ENCODE measurements around the gene SMARCD2.
"Not testable (repeated sequence)": the region's sequence is repeated elsewhere in the genome, so short reads cannot be mapped to it uniquely, and the experiment has no call there.

SMARCD2 gene

DNA sequence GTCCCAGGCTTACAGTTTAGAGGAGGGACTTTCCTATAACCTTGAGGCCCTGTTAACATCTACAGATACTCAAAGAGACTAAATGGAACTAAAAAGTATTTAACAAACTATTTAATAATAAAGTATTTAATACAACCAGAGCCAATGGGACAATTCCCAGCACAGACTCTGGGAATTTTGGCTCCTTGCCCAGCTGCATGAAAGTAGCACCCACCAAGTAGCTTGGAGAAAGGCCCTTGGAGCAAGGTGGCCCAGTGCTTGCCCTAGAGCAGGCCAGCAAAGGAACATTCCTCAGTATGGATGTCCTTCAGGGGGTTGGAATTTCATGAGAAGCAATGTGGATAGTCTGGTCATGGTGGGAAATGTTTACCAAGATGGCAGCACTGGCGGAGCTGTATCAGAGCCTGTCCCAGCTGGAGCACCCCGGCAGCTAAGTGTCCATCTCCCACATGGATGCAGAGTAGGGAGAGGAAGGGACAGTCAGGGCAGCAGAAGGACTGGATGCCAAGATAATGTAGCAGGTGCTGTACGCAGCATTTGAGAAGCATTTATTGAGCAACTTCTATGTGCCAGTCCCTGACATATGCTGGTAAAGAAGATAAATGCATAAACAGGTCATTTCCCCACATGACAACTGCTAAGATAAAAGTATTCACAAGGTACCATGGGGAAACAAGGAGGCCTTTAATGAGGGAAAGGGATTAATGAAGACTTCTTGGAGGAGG, 5.2 kb upstream of the SMARCD2 start:
- peaks cover 10% of the 10 kb centered on the region for H3F3A ChIP-seq (ENCODE audit: low read depth)
- H3K9me2 ChIP-seq (replicated peaks; ENCODE audit: low read depth, low read length), result no peaks in the 10 kb centered on the region
- H3K27me3 ChIP-seq (ENCODE audit: insufficient read depth, low read length, poor library complexity, severe bottlenecking), result no peaks in the 10 kb centered on the region
- H3K4me2 ChIP-seq (ENCODE audit: low read depth, low read length, poor library complexity, severe bottlenecking), result no peak overlapping the region
- no peaks in the 10 kb centered on the region for H3K9me3 ChIP-seq (ENCODE audit: insufficient read depth, low read depth, low read length)
- no peaks in the 10 kb centered on the region for H4K20me1 ChIP-seq (ENCODE audit: insufficient read depth, low read length, poor library complexity, severe bottlenecking)
- peaks cover 10% of the 10 kb centered on the region for H3K4me1 ChIP-seq (ENCODE audit: insufficient read depth, low read length, poor library complexity, severe bottlenecking)
- no peak overlapping the region for H2AFZ ChIP-seq (ENCODE audit: low read length)
- TF ChIP-seq, protein P1, sequence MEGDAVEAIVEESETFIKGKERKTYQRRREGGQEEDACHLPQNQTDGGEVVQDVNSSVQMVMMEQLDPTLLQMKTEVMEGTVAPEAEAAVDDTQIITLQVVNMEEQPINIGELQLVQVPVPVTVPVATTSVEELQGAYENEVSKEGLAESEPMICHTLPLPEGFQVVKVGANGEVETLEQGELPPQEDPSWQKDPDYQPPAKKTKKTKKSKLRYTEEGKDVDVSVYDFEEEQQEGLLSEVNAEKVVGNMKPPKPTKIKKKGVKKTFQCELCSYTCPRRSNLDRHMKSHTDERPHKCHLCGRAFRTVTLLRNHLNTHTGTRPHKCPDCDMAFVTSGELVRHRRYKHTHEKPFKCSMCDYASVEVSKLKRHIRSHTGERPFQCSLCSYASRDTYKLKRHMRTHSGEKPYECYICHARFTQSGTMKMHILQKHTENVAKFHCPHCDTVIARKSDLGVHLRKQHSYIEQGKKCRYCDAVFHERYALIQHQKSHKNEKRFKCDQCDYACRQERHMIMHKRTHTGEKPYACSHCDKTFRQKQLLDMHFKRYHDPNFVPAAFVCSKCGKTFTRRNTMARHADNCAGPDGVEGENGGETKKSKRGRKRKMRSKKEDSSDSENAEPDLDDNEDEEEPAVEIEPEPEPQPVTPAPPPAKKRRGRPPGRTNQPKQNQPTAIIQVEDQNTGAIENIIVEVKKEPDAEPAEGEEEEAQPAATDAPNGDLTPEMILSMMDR (conservative IDR thresholded peaks at IDR 0.05; ENCODE audit: low read length), result no peak
- H3K9ac ChIP-seq (ENCODE audit: low read depth, low read length, poor library complexity, severe bottlenecking), result no peak overlapping the region
- no peak overlapping the region for H3K4me3 ChIP-seq (ENCODE audit: low read length, poor library complexity, severe bottlenecking)
- no peaks in the 10 kb centered on the region; the same call in 1 of the 2 replicates for H3K79me2 ChIP-seq (ENCODE audit: insufficient read depth, low read length)
- H3K36me3 ChIP-seq (ENCODE audit: insufficient read depth, low read length), result no peaks in the 10 kb centered on the region

DNA sequence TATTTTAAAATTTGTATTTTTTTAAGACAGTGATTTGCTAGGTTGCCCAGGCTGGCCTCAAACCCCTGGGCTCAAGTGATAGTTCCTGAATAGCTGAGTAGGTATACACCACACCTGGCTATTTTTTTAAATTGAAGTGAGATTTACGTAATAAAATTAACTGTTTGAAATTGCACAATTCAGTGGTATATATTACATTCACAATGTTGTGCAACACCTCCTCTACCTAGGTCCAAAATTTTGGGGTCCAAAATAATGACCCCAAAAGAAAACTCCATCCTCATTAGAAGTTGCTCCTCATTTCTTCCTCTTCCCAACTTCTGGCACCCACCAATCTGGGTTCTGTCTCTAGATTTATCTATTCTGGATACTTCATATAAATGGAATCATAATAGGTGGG, 3.0 kb upstream of the SMARCD2 start:
- Histone ChIP-seq H3K9me2 (replicated peaks; ENCODE audit: low read depth, low read length) (no peaks in the 10 kb centered on the region), H3K36me3 (ENCODE audit: insufficient read depth, low read length) (no peaks in the 10 kb centered on the region), H3K9ac (ENCODE audit: low read depth, low read length, poor library complexity, severe bottlenecking) (no peak overlapping the region), H3K4me1 (ENCODE audit: insufficient read depth, low read length, poor library complexity, severe bottlenecking) (peaks cover 27% of the 10 kb centered on the region), H3K79me2 (ENCODE audit: insufficient read depth, low read length) (peaks cover 21% of the 10 kb centered on the region), H3K9me3 (ENCODE audit: insufficient read depth, low read depth, low read length) (no peaks in the 10 kb centered on the region), H4K20me1 (ENCODE audit: insufficient read depth, low read length, poor library complexity, severe bottlenecking) (peaks cover 18% of the 10 kb centered on the region), H2AFZ (ENCODE audit: low read length) (no peak overlapping the region), H3K4me3 (ENCODE audit: low read length, poor library complexity, severe bottlenecking) (no peak overlapping the region), H3F3A (ENCODE audit: low read depth) (peaks cover 10% of the 10 kb centered on the region), H3K4me2 (ENCODE audit: low read depth, low read length, poor library complexity, severe bottlenecking) (no peak overlapping the region), H3K27me3 (ENCODE audit: insufficient read depth, low read length, poor library complexity, severe bottlenecking) (no peaks in the 10 kb centered on the region)
- TF ChIP-seq, protein P1 (conservative IDR thresholded peaks at IDR 0.05; ENCODE audit: low read length), result no peak
- no peak for TF ChIP-seq EZH2phosphoT487 (IDR thresholded peaks at IDR 0.05; ENCODE audit: borderline replicate concordance)

DNA sequence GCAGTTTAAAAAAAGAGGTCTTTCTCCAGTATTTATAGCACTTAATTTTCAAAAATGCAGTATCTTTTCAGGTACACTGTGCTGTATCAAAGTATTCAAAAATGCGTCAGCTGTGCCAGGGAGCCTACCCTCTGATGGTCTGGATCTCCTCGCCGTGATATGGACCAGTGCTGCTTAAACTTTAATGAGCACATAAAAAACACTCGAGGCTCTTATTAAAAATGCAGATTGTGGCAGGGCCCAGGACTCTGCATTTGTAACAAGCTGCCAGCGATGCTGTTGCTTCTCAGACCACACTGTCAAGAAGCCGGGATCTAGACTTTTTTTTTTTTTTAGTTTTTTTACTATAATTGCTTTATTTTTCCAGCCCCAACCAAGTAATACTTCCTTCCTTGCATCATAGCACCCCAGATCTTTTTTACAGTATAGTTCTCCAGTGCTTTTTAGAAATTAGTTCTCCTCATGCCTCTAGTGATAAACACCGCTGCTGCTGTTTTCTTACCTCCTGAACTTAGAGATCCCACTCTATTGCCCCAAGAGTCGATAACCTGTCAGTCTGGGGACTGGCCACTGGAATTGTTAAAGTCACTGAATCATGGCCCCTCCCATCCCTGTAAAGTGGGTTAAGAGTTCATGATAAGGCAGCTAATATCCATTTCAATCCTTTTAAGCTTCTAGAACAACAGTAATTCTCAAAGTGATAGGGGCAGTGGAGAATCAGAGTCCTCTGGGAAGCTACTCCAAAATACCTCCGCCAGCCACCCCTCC, 1.6 kb upstream of the SMARCD2 start:
- Histone ChIP-seq H3K9me3 (ENCODE audit: insufficient read depth, low read depth, low read length) (no peaks in the 10 kb centered on the region), H2AFZ (ENCODE audit: low read length) (peak overlapping the region; percentile 65), H3K9ac (ENCODE audit: low read depth, low read length, poor library complexity, severe bottlenecking) (peak overlapping the region; percentile 97), H3K36me3 (ENCODE audit: insufficient read depth, low read length) (no peaks in the 10 kb centered on the region), H4K20me1 (ENCODE audit: insufficient read depth, low read length, poor library complexity, severe bottlenecking) (peaks cover 32% of the 10 kb centered on the region), H3K4me1 (ENCODE audit: insufficient read depth, low read length, poor library complexity, severe bottlenecking) (peaks cover 39% of the 10 kb centered on the region), H3K27me3 (ENCODE audit: insufficient read depth, low read length, poor library complexity, severe bottlenecking) (no peaks in the 10 kb centered on the region), H3K4me3 (ENCODE audit: low read length, poor library complexity, severe bottlenecking) (peak overlapping the region; percentile 89), H3K9me2 (replicated peaks; ENCODE audit: low read depth, low read length) (no peaks in the 10 kb centered on the region), H3K4me2 (ENCODE audit: low read depth, low read length, poor library complexity, severe bottlenecking) (peak overlapping the region; percentile 90), H3F3A (ENCODE audit: low read depth) (peaks cover 10% of the 10 kb centered on the region), H3K79me2 (ENCODE audit: insufficient read depth, low read length) (peaks cover 36% of the 10 kb centered on the region)
- no peak for TF ChIP-seq EZH2phosphoT487 (IDR thresholded peaks at IDR 0.05; ENCODE audit: borderline replicate concordance)
- TF ChIP-seq, protein P1 (conservative IDR thresholded peaks at IDR 0.05; ENCODE audit: low read length), result no peak

DNA sequence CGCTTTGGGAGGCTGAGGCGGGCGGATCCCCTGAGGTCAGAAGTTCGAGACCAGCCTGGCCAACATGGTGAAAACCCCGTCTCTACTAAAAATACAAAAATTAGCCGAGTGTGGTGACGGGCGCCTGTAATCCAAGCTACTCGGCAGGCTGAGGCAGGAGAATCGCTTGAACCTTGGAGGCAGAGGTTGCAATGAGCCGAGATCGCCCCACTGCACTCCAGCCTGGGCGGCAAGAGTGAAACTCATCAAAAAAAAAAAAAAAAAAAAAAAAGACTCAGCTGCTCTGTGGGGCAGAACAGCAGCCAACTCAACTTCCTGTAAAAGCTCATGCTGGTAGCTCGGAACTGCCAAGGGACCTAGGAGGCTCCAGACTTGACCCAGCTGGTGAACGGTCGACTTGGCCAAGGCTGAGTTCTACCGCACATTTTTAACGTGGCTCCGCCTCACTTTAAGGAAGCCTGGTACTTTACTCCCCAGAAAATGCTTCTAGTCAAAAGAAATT, 953 bp upstream of the SMARCD2 start:
- not testable (repeated sequence) for H3K9me2 ChIP-seq (replicated peaks; ENCODE audit: low read depth, low read length); H3K36me3 ChIP-seq (ENCODE audit: insufficient read depth, low read length); H3K9me3 ChIP-seq (ENCODE audit: insufficient read depth, low read depth, low read length); H3F3A ChIP-seq (ENCODE audit: low read depth); H3K27me3 ChIP-seq (ENCODE audit: insufficient read depth, low read length, poor library complexity, severe bottlenecking)
- peaks cover 38% of the 10 kb centered on the region for H4K20me1 ChIP-seq (ENCODE audit: insufficient read depth, low read length, poor library complexity, severe bottlenecking)
- H2AFZ ChIP-seq (ENCODE audit: low read length), result peak overlapping the region; percentile 65
- H3K4me2 ChIP-seq (ENCODE audit: low read depth, low read length, poor library complexity, severe bottlenecking), result peak overlapping the region; percentile 90
- H3K4me1 ChIP-seq (ENCODE audit: insufficient read depth, low read length, poor library complexity, severe bottlenecking), result peaks cover 45% of the 10 kb centered on the region
- peak overlapping the region; percentile 97 for H3K9ac ChIP-seq (ENCODE audit: low read depth, low read length, poor library complexity, severe bottlenecking)
- peak overlapping the region; percentile 89 for H3K4me3 ChIP-seq (ENCODE audit: low read length, poor library complexity, severe bottlenecking)
- peaks cover 42% of the 10 kb centered on the region for H3K79me2 ChIP-seq (ENCODE audit: insufficient read depth, low read length)

All from Loucy (cell line).